SU-DHL-6 (cell line): ENCODE data around the gene CCDC34.

Experiments used
- H2AFZ ChIP-seq: fragments of 200-600 bp; sonication (generic); 2 replicates; pipeline ENCODE4 v1.6.1; 2014; ENCODE audit warnings: low read depth, mild to moderate bottlenecking, moderate library complexity, mixed read lengths, antibody characterized with exemption, low read length; ENCODE audit not compliant: severe bottlenecking
- H3F3A ChIP-seq: fragments of 200-600 bp; shearing (Covaris generic); 2 replicates; pipeline ENCODE4 v1.6.0; 2016; ENCODE audit warnings: antibody characterized with exemption, mild to moderate bottlenecking; ENCODE audit not compliant: insufficient read depth
- H3K27ac ChIP-seq: fragments of 200-600 bp; sonication (generic); 2 replicates; pipeline ENCODE4 v1.5.1; 2016; ENCODE audit warnings: low read depth, mild to moderate bottlenecking, low read length, moderate library complexity, mixed read lengths
- H3K27me3 ChIP-seq: fragments of 200-600 bp; sonication (generic), shearing (Covaris generic); 2 replicates; pipeline ENCODE4 v1.6.0; 2014; ENCODE audit warnings: mild to moderate bottlenecking, low read length
- H3K36me3 ChIP-seq: fragments of 200-600 bp; sonication (generic); 2 replicates; pipeline ENCODE4 v1.6.1; 2014; ENCODE audit warnings: mild to moderate bottlenecking, low read length, mixed read lengths
- H3K4me2 ChIP-seq: fragments of 300-600, 200-600 bp; shearing (Covaris generic), sonication (generic); 2 replicates; pipeline ENCODE4 v1.6.0; 2014; ENCODE audit warnings: low read length, low read depth, mild to moderate bottlenecking; ENCODE audit not compliant: poor library complexity, severe bottlenecking
- H3K4me3 ChIP-seq: fragments of 200-600 bp; sonication (generic); 2 replicates; pipeline ENCODE4 v1.5.1; 2014; ENCODE audit warnings: antibody characterized with exemption, low read length, mild to moderate bottlenecking, mixed read lengths; ENCODE audit not compliant: insufficient read depth, poor library complexity, severe bottlenecking
- H3K79me2 ChIP-seq: fragments of 200-600 bp; sonication (generic); 2 replicates; pipeline ENCODE4 v1.6.1; 2014; ENCODE audit warnings: mild to moderate bottlenecking, low read length, moderate library complexity; ENCODE audit not compliant: insufficient read depth
- H3K9ac ChIP-seq: fragments of 200-600 bp; sonication (generic); 2 replicates; pipeline ENCODE4 v1.7.0; 2014; ENCODE audit warnings: mild to moderate bottlenecking, low read length
- H3K9me2 ChIP-seq: fragments of 200-600 bp; sonication (generic); replicated peaks from 2 replicates; pipeline ENCODE4 v1.6.1; 2014; ENCODE audit warnings: low read length; ENCODE audit not compliant: insufficient read depth
- H3K9me3 ChIP-seq: fragments of 200-600 bp; sonication (generic); 2 replicates; pipeline ENCODE4 v1.6.1; 2014; ENCODE audit warnings: low read length, mixed read lengths; ENCODE audit not compliant: insufficient read depth
- H4K20me1 ChIP-seq: fragments of 200-600 bp; sonication (generic); 2 replicates; pipeline ENCODE4 v1.6.1; 2014; ENCODE audit warnings: low read depth, mild to moderate bottlenecking, antibody characterized with exemption, low read length, moderate library complexity, mixed read lengths
- CTCF ChIP-seq: fragments of 200-600 bp; sonication (generic); IDR thresholded peaks from one replicate; pipeline ENCODE4 v1.5.1; 2017; ENCODE audit warnings: antibody characterized with exemption, mild to moderate bottlenecking, low read length, moderate library complexity; ENCODE audit not compliant: insufficient read depth, poor library complexity, severe bottlenecking
- EZH2phosphoT487 ChIP-seq: fragments of 200-600 bp; sonication (generic), shearing (Covaris generic); conservative IDR thresholded peaks from 2 replicates; pipeline ENCODE4 v1.6.1; 2018; ENCODE audit warnings: mild to moderate bottlenecking, antibody characterized with exemption, low read length, moderate library complexity, mixed read lengths

Gene CCDC34

GRCh38 chr11:27310182-27310581 lies 52.8 kb downstream of the CCDC34 start:
- Histone ChIP-seq H3K27me3 (0 out of 2 replicates have a peak, but pooled peaks cover 3% of the 10 kb centered on the region), H3K9me3 (no peaks in the 10 kb centered on the region), H3K9ac (no peak overlapping the region), H3K4me2 (no peak overlapping the region), H3K9me2 (no peaks in the 10 kb centered on the region), H3K27ac (no peak overlapping the region), H3K4me3 (no peak overlapping the region), H3K36me3 (no peaks in the 10 kb centered on the region), H3K79me2 (no peaks in the 10 kb centered on the region), H4K20me1 (no peaks in the 10 kb centered on the region), H3F3A (no peaks in the 10 kb centered on the region), H2AFZ (no peak overlapping the region)
- TF ChIP-seq CTCF = no peak
- TF ChIP-seq EZH2phosphoT487 = no peak

GRCh38 chr11:27309046-27309445 lies 54.0 kb downstream of the CCDC34 start:
- 0 out of 2 replicates have a peak, but pooled peaks cover 3% of the 10 kb centered on the region for H3K27me3 ChIP-seq
- no peak overlapping the region for H3K4me2 ChIP-seq
- no peaks in the 10 kb centered on the region for H3K9me3 ChIP-seq
- H4K20me1 ChIP-seq = no peaks in the 10 kb centered on the region
- TF ChIP-seq CTCF (no peak), EZH2phosphoT487 (no peak)
- H3K4me3 ChIP-seq = no peak overlapping the region
- no peak overlapping the region for H2AFZ ChIP-seq
- no peaks in the 10 kb centered on the region for H3K36me3 ChIP-seq
- no peaks in the 10 kb centered on the region for H3K9me2 ChIP-seq
- no peaks in the 10 kb centered on the region for H3F3A ChIP-seq
- no peak overlapping the region for H3K27ac ChIP-seq
- H3K79me2 ChIP-seq = no peaks in the 10 kb centered on the region
- no peak overlapping the region for H3K9ac ChIP-seq

- Histone ChIP-seq H3K36me3 (no peaks in the 10 kb centered on the region), H3K79me2 (no peaks in the 10 kb centered on the region), H3K4me3 (no peak overlapping the region), H2AFZ (no peak overlapping the region), H3F3A (no peaks in the 10 kb centered on the region), H3K27ac (no peak overlapping the region), H3K27me3 (0 out of 2 replicates have a peak, but pooled peaks cover 3% of the 10 kb centered on the region), H3K9me3 (no peaks in the 10 kb centered on the region), H4K20me1 (no peaks in the 10 kb centered on the region), H3K9ac (no peak overlapping the region), H3K4me2 (no peak overlapping the region), H3K9me2 (no peaks in the 10 kb centered on the region)
- TF ChIP-seq CTCF (no peak), EZH2phosphoT487 (no peak)
Observed at GRCh38 chr11:27307232-27307631, 55.8 kb downstream of the CCDC34 start.

GRCh38 chr11:27305751-27306150 lies 57.3 kb downstream of the CCDC34 start:
- Histone ChIP-seq H3K9me3 (no peaks in the 10 kb centered on the region), H3K9ac (no peak overlapping the region), H2AFZ (no peak overlapping the region), H3K27ac (no peak overlapping the region), H3K36me3 (no peaks in the 10 kb centered on the region), H3K4me2 (no peak overlapping the region), H3F3A (no peaks in the 10 kb centered on the region), H3K9me2 (no peaks in the 10 kb centered on the region), H3K4me3 (no peak overlapping the region), H4K20me1 (no peaks in the 10 kb centered on the region), H3K79me2 (no peaks in the 10 kb centered on the region), H3K27me3 (0 out of 2 replicates have a peak, but pooled peaks cover 3% of the 10 kb centered on the region)
- TF ChIP-seq EZH2phosphoT487 (no peak), CTCF (no peak)
